SK-N-SH (cell line): Measurements from ENCODE around the gene RASGEF1C. TPM values are rescaled to one million over a fixed set of nuclear protein-coding genes. Genes with fewer than 3 reads are reported as not detected.

ENCODE experiments used
- CTCF ChIA-PET: fragments of 300-600, 350-600 bp; formaldehyde crosslinking; extraction: SDS; loops from one replicate; lab custom pipeline; 2021; lab: Yijun Ruan, JAX
- POLR2A ChIA-PET: fragments of 350-600 bp; sonication (Branson Sonifier 250); formaldehyde crosslinking; extraction: SDS; loops from one replicate; lab custom pipeline; 2020; ENCODE audit warnings: antibody characterized with exemption, inconsistent platforms; lab: Yijun Ruan, JAX
- DNase-seq: peaks from one replicate; pipeline ENCODE4 v3.0.0; 2012
- H2AFZ ChIP-seq: fragments of 200-600 bp; sonication (generic); 2 replicates; pipeline ENCODE4 v1.8.1; 2016; ENCODE audit warnings: antibody characterized with exemption, mild to moderate bottlenecking, low read depth
- H3F3A ChIP-seq: fragments of 200-600 bp; sonication (generic); replicated peaks from 2 replicates; pipeline ENCODE3; 2016; ENCODE audit warnings: antibody characterized with exemption, mild to moderate bottlenecking; ENCODE audit not compliant: insufficient read depth
- H3K27ac ChIP-seq, 2 experiments: fragments of 200-500 bp in 1 of 2; fragments of 200-600 bp in 1 of 2; sonication (Bioruptor generic) in 1 of 2; sonication (generic), shearing (Covaris generic) in 1 of 2; 2 replicates each; pipeline versions ENCODE4 v1.5.1 to v1.6.1; 2014 to 2016; ENCODE audit warnings: low read depth in 2 of 2, inconsistent platforms in 1 of 2, low read length in 1 of 2, mild to moderate bottlenecking in 1 of 2, mixed read lengths in 1 of 2
- H3K27me3 ChIP-seq: fragments of 200-600 bp; sonication (generic), shearing (Covaris generic); 2 replicates; pipeline ENCODE4 v1.6.1; 2016; ENCODE audit warnings: mixed run types; ENCODE audit not compliant: insufficient read depth
- H3K36me3 ChIP-seq, 2 experiments: fragments of 200-500 bp in 1 of 2; fragments of 200-600 bp in 1 of 2; sonication (Bioruptor generic) in 1 of 2; sonication (generic) in 1 of 2; replicated peaks in 1 of 2; 2 replicates each; pipeline versions ENCODE3 to v1.5.1; 2014 to 2016; ENCODE audit warnings: low read length in 1 of 2, mild to moderate bottlenecking in 1 of 2; ENCODE audit not compliant: insufficient read depth in 2 of 2, control insufficient read depth in 1 of 2
- H3K4me1 ChIP-seq, 2 experiments: fragments of 200-500 bp in 1 of 2; fragments of 200-600 bp in 1 of 2; sonication (Bioruptor generic) in 1 of 2; sonication (generic), shearing (Covaris generic) in 1 of 2; 2 replicates each; pipeline versions ENCODE4 v1.5.1 to v1.6.1; 2014 to 2016; ENCODE audit warnings: low read depth in 1 of 2, low read length in 1 of 2, mixed run types in 1 of 2; ENCODE audit not compliant: insufficient read depth in 2 of 2, control insufficient read depth in 1 of 2
- H3K4me2 ChIP-seq: fragments of 200-600 bp; sonication (generic), shearing (Covaris generic); 2 replicates; pipeline ENCODE4 v1.6.1; 2017; ENCODE audit warnings: mixed run types
- H3K4me3 ChIP-seq, 2 experiments: fragments of 200-500 bp in 1 of 2; fragments of 200-600 bp in 1 of 2; sonication (Bioruptor generic) in 1 of 2; sonication (generic), shearing (Covaris generic) in 1 of 2; 2 replicates each; pipeline versions ENCODE4 v1.5.1 to v1.8.1; 2014 to 2016; ENCODE audit warnings: low read depth in 2 of 2, inconsistent platforms in 1 of 2, low read length in 1 of 2, mild to moderate bottlenecking in 1 of 2, mixed read lengths in 1 of 2, moderate library complexity in 1 of 2
- H3K79me2 ChIP-seq: fragments of 200-600 bp; sonication (generic); 2 replicates; pipeline ENCODE4 v1.8.1; 2017; ENCODE audit warnings: mild to moderate bottlenecking; ENCODE audit not compliant: insufficient read depth
- H3K9ac ChIP-seq: fragments of 200-600 bp; sonication (generic); 2 replicates; pipeline ENCODE4 v1.6.1; 2017; ENCODE audit warnings: mixed run types
- H3K9me2 ChIP-seq: fragments of 200-600 bp; sonication (generic); 2 replicates; pipeline ENCODE4 v1.6.1; 2017; ENCODE audit warnings: mixed run types
- H3K9me3 ChIP-seq: fragments of 200-600 bp; sonication (generic); 2 replicates; pipeline ENCODE4 v1.6.1; 2017; ENCODE audit warnings: mixed run types, mild to moderate bottlenecking, moderate library complexity
- H4K20me1 ChIP-seq: fragments of 200-600 bp; sonication (generic); 2 replicates; pipeline ENCODE4 v1.6.1; 2017; ENCODE audit warnings: mild to moderate bottlenecking, mixed run types; ENCODE audit not compliant: insufficient read depth
- CHD2 ChIP-seq: fragments of 150-350 bp; IDR thresholded peaks from 2 replicates; pipeline ENCODE4 v1.6.1; 2018; ENCODE audit warnings: low read length; ENCODE audit not compliant: partially characterized antibody
- EP300 ChIP-seq, 2 experiments: IDR thresholded peaks; 2 replicates each; pipeline versions ENCODE4 v1.4.0 to v1.6.1; 2012; ENCODE audit warnings: borderline replicate concordance in 1 of 2, low read depth in 1 of 2, low read length in 1 of 2
- FOSL2 ChIP-seq: IDR thresholded peaks from 2 replicates; pipeline ENCODE4 v1.4.0; 2012; ENCODE audit warnings: low read depth, mild to moderate bottlenecking, moderate library complexity, borderline replicate concordance
- FOXM1 ChIP-seq: IDR thresholded peaks from 2 replicates; pipeline ENCODE4 v1.4.0; 2012; ENCODE audit warnings: low read depth, mild to moderate bottlenecking
- GABPA ChIP-seq: IDR thresholded peaks from 2 replicates; pipeline ENCODE4 v1.4.0; 2012; ENCODE audit warnings: low read depth, mild to moderate bottlenecking
- MEF2A ChIP-seq: IDR thresholded peaks from 2 replicates; pipeline ENCODE4 v1.4.0; 2012; ENCODE audit warnings: low read depth, borderline replicate concordance
- MXI1 ChIP-seq: IDR thresholded peaks from 2 replicates; pipeline ENCODE4 v1.6.1; 2012; ENCODE audit warnings: mild to moderate bottlenecking, low read depth, low read length, improper control_type of control experiment
- NRF1 ChIP-seq: IDR thresholded peaks from 2 replicates; pipeline ENCODE4 v1.6.1; 2012; ENCODE audit warnings: low read depth, mild to moderate bottlenecking, low read length
- RFX5 ChIP-seq: IDR thresholded peaks from 2 replicates; pipeline ENCODE4 v1.6.1; 2012; ENCODE audit warnings: mild to moderate bottlenecking, improper control_type of control experiment, low read length
- RXRA ChIP-seq: IDR thresholded peaks from 2 replicates; pipeline ENCODE4 v1.4.0; 2012; ENCODE audit warnings: low read depth, mild to moderate bottlenecking, borderline replicate concordance
- SMC3 ChIP-seq: IDR thresholded peaks from 2 replicates; pipeline ENCODE4 v1.6.1; 2012; ENCODE audit warnings: low read depth, low read length, improper control_type of control experiment
- TCF12 ChIP-seq: IDR thresholded peaks from 2 replicates; pipeline ENCODE4 v1.4.0; 2012
- YY1 ChIP-seq: IDR thresholded peaks from 2 replicates; pipeline ENCODE4 v1.4.0; 2012; ENCODE audit warnings: low read depth, mild to moderate bottlenecking
- WGBS: methylation state at CpG from one replicate; pipeline ENCODE4 v1.1.6; 2017; ENCODE audit warnings: low lambda C conversion rate; 5-methylcytosine and 5-hydroxymethylcytosine counted together
- polyA plus RNA-seq, 3 experiments: library from polyadenylated mRNA; depleted of rRNA; stranded (reverse); fragments of >200 nt; gene quantifications; 2 replicates each; pipeline ENCODE4 v1.2.3, GENCODE V29; 2012
- TF ChIP-seq, protein P1 (sequence below): fragments of 200-600 bp; sonication (generic); IDR thresholded peaks from 2 replicates; pipeline ENCODE4 v1.6.1; 2017; ENCODE audit warnings: antibody characterized with exemption, mild to moderate bottlenecking, moderate library complexity
- TF ChIP-seq, protein P2 (sequence below): IDR thresholded peaks from 2 replicates; pipeline ENCODE4 v1.4.0; 2012; ENCODE audit warnings: low read depth, borderline replicate concordance
- TF ChIP-seq, protein P3 (sequence below): IDR thresholded peaks from 2 replicates; pipeline ENCODE4; 2012
- TF ChIP-seq, protein P4 (sequence below): IDR thresholded peaks from 2 replicates; pipeline ENCODE4 v1.4.0; 2012; ENCODE audit warnings: low read depth
- TF ChIP-seq, protein P5 (sequence below): fragments of 150-350 bp; IDR thresholded peaks from 2 replicates; pipeline ENCODE4 v1.6.1; 2016; ENCODE audit warnings: mild to moderate bottlenecking, low read depth, low read length
- TF ChIP-seq, protein P6 (sequence below): IDR thresholded peaks from 2 replicates; pipeline ENCODE4 v1.4.0; 2012; ENCODE audit warnings: low read depth, borderline replicate concordance

The RASGEF1C gene
- polyA plus RNA-seq, 1 of the 3 experiments (the other 2 are of a cell fraction) = not detected

DNA sequence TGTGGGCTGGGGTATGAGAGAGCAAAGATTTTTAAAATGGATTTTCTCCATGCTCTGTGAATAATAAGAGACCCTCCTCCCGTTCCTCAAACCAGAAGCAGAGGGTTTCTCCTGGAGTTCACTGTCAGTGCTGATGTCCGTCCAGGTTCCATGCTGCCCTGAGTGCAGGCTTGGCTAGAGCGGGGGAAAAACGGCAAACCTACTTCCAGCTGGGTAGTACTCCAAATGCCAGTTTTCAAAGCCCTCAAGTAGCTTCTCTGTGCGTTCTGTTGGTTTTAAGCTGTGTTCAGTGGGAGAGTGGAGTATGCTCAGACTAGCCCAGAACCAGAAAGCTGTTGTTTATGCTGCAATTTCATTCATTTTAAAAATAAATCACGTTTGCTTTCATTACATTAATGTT is 40.3 kb downstream of the RASGEF1C start:
- no peaks in the 10 kb centered on the region for H3K9me2 ChIP-seq
- POLR2A ChIA-PET = no interaction called here

More for the DNA sequence above, 40.3 kb downstream of the RASGEF1C start:
- 44% methylated on average over 5 of the region's 6 CpGs for WGBS
- TF ChIP-seq, protein P1, sequence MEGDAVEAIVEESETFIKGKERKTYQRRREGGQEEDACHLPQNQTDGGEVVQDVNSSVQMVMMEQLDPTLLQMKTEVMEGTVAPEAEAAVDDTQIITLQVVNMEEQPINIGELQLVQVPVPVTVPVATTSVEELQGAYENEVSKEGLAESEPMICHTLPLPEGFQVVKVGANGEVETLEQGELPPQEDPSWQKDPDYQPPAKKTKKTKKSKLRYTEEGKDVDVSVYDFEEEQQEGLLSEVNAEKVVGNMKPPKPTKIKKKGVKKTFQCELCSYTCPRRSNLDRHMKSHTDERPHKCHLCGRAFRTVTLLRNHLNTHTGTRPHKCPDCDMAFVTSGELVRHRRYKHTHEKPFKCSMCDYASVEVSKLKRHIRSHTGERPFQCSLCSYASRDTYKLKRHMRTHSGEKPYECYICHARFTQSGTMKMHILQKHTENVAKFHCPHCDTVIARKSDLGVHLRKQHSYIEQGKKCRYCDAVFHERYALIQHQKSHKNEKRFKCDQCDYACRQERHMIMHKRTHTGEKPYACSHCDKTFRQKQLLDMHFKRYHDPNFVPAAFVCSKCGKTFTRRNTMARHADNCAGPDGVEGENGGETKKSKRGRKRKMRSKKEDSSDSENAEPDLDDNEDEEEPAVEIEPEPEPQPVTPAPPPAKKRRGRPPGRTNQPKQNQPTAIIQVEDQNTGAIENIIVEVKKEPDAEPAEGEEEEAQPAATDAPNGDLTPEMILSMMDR = no peak
- TF ChIP-seq, protein P2, sequence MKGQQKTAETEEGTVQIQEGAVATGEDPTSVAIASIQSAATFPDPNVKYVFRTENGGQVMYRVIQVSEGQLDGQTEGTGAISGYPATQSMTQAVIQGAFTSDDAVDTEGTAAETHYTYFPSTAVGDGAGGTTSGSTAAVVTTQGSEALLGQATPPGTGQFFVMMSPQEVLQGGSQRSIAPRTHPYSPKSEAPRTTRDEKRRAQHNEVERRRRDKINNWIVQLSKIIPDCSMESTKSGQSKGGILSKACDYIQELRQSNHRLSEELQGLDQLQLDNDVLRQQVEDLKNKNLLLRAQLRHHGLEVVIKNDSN = no peak
- TF ChIP-seq, protein P3, sequence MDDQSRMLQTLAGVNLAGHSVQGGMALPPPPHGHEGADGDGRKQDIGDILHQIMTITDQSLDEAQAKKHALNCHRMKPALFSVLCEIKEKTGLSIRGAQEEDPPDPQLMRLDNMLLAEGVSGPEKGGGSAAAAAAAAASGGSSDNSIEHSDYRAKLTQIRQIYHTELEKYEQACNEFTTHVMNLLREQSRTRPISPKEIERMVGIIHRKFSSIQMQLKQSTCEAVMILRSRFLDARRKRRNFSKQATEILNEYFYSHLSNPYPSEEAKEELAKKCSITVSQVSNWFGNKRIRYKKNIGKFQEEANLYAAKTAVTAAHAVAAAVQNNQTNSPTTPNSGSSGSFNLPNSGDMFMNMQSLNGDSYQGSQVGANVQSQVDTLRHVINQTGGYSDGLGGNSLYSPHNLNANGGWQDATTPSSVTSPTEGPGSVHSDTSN = no peak
- TF ChIP-seq, protein P4, sequence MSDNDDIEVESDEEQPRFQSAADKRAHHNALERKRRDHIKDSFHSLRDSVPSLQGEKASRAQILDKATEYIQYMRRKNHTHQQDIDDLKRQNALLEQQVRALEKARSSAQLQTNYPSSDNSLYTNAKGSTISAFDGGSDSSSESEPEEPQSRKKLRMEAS = no peak
- no peak for TF ChIP-seq FOXM1
- TF ChIP-seq, protein P5, sequence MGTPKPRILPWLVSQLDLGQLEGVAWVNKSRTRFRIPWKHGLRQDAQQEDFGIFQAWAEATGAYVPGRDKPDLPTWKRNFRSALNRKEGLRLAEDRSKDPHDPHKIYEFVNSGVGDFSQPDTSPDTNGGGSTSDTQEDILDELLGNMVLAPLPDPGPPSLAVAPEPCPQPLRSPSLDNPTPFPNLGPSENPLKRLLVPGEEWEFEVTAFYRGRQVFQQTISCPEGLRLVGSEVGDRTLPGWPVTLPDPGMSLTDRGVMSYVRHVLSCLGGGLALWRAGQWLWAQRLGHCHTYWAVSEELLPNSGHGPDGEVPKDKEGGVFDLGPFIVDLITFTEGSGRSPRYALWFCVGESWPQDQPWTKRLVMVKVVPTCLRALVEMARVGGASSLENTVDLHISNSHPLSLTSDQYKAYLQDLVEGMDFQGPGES = no peak
- no peak for TF ChIP-seq CHD2
- no peak for TF ChIP-seq RFX5
- no peak for TF ChIP-seq NRF1
- TF ChIP-seq YY1 = no peak
- no peak for TF ChIP-seq TCF12
- no peak for TF ChIP-seq MXI1
- no peak for TF ChIP-seq GABPA
- TF ChIP-seq EP300 (IDR thresholded peaks at IDR 0.05; ENCODE audit: borderline replicate concordance in 1 of 2, low read depth in 1 of 2, low read length in 1 of 2) = no peak
- TF ChIP-seq RXRA = no peak
- TF ChIP-seq, protein P6, sequence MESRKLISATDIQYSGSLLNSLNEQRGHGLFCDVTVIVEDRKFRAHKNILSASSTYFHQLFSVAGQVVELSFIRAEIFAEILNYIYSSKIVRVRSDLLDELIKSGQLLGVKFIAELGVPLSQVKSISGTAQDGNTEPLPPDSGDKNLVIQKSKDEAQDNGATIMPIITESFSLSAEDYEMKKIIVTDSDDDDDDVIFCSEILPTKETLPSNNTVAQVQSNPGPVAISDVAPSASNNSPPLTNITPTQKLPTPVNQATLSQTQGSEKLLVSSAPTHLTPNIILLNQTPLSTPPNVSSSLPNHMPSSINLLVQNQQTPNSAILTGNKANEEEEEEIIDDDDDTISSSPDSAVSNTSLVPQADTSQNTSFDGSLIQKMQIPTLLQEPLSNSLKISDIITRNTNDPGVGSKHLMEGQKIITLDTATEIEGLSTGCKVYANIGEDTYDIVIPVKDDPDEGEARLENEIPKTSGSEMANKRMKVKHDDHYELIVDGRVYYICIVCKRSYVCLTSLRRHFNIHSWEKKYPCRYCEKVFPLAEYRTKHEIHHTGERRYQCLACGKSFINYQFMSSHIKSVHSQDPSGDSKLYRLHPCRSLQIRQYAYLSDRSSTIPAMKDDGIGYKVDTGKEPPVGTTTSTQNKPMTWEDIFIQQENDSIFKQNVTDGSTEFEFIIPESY = no peak
- TF ChIP-seq FOSL2 = no peak
- TF ChIP-seq MEF2A = no peak
- no peak for TF ChIP-seq SMC3
- Histone ChIP-seq H3K4me3 (no peak overlapping the region), H3K79me2 (no peaks in the 10 kb centered on the region), H3F3A (no peaks in the 10 kb centered on the region), H3K9me3 (no peaks in the 10 kb centered on the region), H3K27ac (no peak overlapping the region), H3K27me3 (no peaks in the 10 kb centered on the region), H3K36me3 (no peaks in the 10 kb centered on the region), H2AFZ (no peak overlapping the region), H4K20me1 (no peaks in the 10 kb centered on the region), H3K9ac (no peak overlapping the region), H3K4me1 (peaks cover 0 to 15% of the 10 kb centered on the region in 2 experiments; a peak in 1 of 4 replicates), H3K4me2 (no peak overlapping the region)
- CTCF ChIA-PET = interaction anchor here (1.8 to 3.3 kb wide), 2 partner anchors 40 to 160 kb away, joined by 6 to 18 read pairs; partner anchors contain the start of gene RASGEF1C
- DNase-seq = no peak
